GM19467 (cell line): Measurements from ENCODE around the gene NPTN.
"Not testable (repeated sequence)": the region's sequence is repeated elsewhere in the genome, so short reads cannot be mapped to it uniquely, and the experiment has no call there.

Experiments used
- ATAC-seq: cut with Tn5 transposase; IDR thresholded peaks from one replicate; pipeline ENCODE4 v1.9.1; 2021; ENCODE audit warnings: mild to moderate bottlenecking, moderate library complexity; ENCODE audit not compliant: unreplicated experiment

The NPTN gene

GRCh38 chr15:73573037-73573436 is 60.2 kb downstream of the NPTN start:
- ATAC-seq: no peak

GRCh38 chr15:73572296-73572695 is 60.9 kb downstream of the NPTN start:
- ATAC-seq: no peak

GRCh38 chr15:73571346-73571745 is 61.8 kb downstream of the NPTN start:
- ATAC-seq: no peak

GRCh38 chr15:73570355-73571032 is 62.7 kb downstream of the NPTN start:
- no peak for ATAC-seq

- ATAC-seq: no peak
Observed at GRCh38 chr15:73569361-73569760, 63.8 kb downstream of the NPTN start.

GRCh38 chr15:73568564-73569280 is 64.5 kb downstream of the NPTN start:
- no peak for ATAC-seq

GRCh38 chr15:73567020-73567419 is 66.2 kb downstream of the NPTN start:
- no peak for ATAC-seq

GRCh38 chr15:73564255-73564654 is 68.9 kb downstream of the NPTN start:
- ATAC-seq: no peak

GRCh38 chr15:73560501-73561117 is 72.6 kb downstream of the NPTN start:
- no peak for ATAC-seq

GRCh38 chr15:73558529-73558928 is 74.7 kb downstream of the NPTN start:
- no peak for ATAC-seq

GRCh38 chr15:73555080-73555479 is 78.1 kb downstream of the NPTN start:
- ATAC-seq: no peak

GRCh38 chr15:73550190-73550589 is 83.0 kb downstream of the NPTN start:
- no peak for ATAC-seq

- not testable (repeated sequence) for ATAC-seq
Observed at GRCh38 chr15:73548925-73549324, 84.3 kb downstream of the NPTN start.

- ATAC-seq: no peak
Observed at GRCh38 chr15:73541479-73541878, 91.7 kb downstream of the NPTN start.

GRCh38 chr15:73540161-73540560 is 93.0 kb downstream of the NPTN start:
- ATAC-seq: no peak

- ATAC-seq: no peak
Observed at GRCh38 chr15:73539212-73540128, 93.7 kb downstream of the NPTN start.

GRCh38 chr15:73538563-73539211 is 94.5 kb downstream of the NPTN start:
- ATAC-seq: no peak

GRCh38 chr15:73538123-73538522 is 95.1 kb downstream of the NPTN start:
- no peak for ATAC-seq

- ATAC-seq: no peak
Observed at GRCh38 chr15:73530649-73531048, 102.5 kb downstream of the NPTN start.

GRCh38 chr15:73527598-73527997 is 105.6 kb downstream of the NPTN start:
- no peak for ATAC-seq

GRCh38 chr15:73524919-73525318 is 108.3 kb downstream of the NPTN start:
- no peak for ATAC-seq
